GM21423 (cell line): Measurements from ENCODE around the gene RNF224.
A peak's percentile ranks its signal among the peaks of the same experiment; 100 is the strongest.
"Not testable (repeated sequence)": the region's sequence is repeated elsewhere in the genome, so short reads cannot be mapped to it uniquely, and the experiment has no call there.

Experiments
- ATAC-seq: cut with Tn5 transposase; IDR thresholded peaks from one replicate; pipeline ENCODE4 v1.9.1; 2021; ENCODE audit warnings: mild to moderate bottlenecking, moderate library complexity; ENCODE audit not compliant: unreplicated experiment

RNF224 gene

DNA sequence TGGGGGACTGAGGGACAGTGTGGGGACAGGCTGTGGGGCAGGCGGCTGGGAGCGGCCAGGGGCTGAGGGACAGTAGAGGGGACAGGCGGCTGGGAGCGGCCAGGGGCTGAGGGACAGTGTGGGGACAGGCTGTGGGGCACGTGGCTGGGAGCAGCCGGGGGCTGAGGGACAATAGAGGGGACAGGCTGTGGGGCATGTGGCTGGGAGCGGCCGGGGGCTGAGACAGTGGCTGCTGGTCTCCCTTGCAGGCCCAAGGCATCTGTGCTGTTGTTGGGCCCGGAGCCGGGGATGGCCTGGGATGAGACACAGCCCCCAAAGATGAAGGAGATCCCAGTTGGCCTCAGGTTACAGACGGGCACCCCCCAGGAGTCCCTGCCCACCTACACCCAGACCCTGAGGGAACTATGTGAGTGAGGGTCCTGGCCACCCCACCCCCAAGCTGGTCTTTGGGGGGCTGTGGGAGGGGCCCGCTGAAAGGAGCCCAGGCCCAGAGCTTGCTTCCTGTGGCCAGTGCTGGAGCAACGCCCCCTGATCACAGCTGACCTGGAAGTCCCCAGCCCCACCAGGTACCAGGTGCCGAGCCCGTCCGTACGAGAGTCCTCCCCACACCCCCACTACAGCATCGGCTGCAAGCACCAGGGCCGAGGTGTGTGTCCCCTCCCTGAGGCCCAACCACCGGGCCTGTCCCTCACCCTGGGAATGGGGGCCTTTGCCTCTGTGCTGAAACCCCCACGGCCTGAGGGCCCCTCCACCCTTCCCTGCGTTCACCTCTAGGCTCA is 24.4 kb downstream of the RNF224 start:
- no peak for ATAC-seq

DNA sequence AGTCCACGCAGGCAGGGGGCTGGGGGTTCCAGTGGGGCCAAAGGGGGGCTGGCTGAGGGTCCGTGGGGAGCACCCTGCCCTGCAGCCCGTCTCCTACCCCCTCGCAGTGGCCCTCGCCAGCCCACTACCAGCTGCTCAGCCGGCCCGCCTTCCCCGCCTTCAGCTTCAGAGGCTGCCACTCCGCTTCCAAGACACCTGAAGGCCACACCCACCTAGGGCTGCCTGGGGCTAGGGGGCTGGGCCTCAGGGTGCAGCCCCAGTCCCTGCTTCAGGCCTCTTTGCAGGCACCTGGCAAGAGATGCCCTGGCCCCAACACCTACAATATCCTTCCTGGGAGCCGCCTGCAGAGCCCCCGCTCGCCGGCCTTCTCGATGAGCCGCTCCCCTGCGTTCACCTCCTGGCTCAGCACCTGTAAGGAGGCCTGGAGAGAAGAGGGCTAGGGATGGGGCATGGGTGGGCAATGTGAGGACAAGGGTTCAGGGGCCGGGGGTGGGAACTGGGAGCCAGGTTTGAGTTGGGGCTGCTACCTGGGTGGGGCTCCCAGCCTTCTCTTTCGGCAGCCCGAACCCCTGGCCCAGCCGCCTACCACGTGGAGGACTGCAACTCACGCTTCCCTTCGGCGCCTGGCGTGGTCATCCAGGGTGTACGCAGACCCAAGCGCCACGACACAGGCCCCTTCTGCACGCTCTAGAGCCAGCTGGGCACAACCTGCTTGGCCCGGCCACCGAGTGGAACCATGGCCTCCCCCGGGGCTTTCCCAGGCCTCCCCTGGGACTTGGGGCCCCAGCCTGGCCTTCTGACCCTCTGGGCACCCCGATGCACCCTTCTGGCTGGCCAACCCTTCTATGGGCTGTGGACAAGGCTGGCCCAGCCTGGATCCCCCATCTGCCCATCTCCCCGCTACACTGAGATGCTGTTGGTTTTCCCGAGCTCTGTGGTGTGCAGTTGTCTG is 25.5 kb downstream of the RNF224 start:
- no peak for ATAC-seq

DNA sequence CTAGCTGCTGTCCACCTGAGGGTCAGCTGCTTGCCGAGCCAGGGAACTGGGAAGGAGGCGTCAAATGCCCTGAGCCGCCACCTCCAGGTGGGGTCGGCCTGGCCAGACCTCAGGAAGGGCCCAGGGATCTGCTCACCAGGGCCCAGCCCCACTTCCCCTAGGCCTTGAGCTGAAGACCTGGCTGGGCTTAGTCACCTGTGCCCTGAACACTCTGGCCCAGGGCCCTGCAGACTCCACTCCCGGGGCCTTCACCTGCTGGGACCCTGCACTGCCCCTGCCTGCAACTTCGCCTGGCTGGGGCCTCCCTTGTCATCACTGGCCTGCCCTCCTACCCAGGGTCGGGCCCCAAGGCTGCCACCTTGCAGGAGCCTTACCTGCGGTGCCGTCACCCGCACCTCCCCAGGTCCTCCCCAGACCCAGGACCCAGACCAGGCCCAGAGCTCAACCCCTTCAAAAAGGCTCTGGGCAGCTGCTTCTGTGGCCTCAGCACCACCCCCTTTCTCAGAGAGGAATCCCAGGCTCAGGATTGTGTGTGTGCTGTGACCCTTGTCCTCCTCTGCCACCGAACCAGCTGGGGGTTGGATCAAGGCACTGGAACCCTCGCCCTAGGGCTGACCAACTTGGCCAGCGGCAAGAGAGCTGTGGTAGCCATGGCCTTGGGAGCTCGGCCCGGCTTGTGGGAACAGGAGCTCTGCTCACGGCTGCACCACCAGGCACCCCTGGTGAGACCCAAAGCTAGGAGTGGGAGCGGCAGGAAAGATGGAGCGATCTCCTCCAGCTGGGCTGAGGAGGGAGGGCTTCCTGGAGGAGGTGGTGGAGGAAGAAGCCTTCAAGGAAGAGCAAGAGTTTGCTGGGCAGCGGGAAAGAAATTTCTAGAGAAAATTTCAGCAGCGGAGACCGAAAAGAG is 26.7 kb downstream of the RNF224 start:
- no peak for ATAC-seq

DNA sequence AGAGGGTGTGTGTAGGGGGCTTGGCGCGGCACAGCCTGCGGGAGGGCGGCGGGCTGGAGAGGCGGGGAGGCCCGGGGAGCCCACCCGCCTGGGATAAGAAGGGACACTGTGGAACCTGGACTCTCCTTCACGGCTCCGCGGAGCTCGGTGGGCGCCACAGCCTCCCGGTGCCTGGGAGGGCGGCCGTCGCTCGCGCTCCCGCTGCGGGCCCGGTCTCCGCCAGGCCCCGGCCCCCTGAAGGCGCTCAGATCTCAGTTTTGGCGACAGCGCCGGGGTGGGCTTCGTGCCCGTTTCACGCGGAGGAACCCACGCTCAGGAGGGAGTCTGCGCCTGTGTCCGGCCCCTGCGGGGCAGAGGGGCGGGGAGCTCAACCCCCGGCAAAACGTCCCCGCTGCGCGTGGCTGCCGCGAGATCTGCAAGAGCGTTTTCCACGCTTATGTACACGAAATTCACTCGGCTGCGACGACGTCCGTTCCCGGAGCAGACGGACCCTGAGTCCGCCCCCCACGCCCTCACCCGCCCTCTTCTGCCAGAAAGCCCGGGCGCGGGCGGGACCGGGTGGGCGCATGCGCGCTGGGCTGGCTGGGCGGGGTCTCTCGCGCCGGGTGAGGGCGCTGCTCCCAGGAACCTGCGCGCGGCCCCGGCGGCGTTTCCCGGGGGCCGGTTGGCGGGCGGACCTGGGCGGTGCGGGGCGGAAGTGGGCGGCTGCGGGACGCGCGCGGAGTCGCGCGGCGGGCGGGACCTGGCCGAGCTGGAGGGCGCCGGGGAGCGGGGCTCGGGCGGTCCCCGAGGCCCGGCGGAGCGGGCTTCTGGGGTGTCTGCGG is 27.5 kb downstream of the RNF224 start, which contains the start of gene NELFB:
TSS of gene NELFB (plus strand) at position 704 of the 824 bp plus-strand sequence.
- peak; percentile 76 for ATAC-seq

DNA sequence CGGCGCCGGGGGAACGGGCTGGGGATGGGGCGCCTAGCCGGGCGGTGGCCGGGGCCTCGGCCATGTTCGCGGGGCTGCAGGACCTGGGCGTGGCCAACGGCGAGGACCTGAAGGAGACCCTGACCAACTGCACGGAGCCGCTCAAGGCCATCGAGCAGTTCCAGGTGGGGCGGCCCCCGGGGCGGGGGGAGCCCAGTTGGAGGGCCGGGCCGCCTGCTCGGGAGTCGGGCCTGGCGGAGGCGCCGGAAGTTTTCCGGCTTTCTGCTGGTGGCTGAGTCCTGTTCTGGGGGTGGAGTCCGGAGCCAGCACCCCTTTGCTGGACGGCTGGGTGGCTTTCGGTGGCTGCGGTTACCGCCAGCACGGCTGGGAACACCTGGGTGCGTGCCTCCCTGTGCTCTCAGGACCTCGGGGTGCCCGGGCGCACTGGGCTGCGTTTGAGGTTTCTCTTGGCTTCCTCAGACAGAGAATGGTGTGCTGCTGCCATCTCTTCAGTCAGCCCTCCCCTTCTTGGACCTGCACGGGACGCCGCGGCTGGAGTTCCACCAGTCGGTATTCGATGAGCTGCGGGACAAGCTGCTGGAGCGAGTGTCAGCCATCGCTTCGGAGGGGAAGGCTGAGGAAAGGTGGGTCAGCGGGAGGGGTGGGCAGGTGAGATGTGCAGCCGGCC is 28.3 kb downstream of the RNF224 start:
- peak; percentile 18 for ATAC-seq

DNA sequence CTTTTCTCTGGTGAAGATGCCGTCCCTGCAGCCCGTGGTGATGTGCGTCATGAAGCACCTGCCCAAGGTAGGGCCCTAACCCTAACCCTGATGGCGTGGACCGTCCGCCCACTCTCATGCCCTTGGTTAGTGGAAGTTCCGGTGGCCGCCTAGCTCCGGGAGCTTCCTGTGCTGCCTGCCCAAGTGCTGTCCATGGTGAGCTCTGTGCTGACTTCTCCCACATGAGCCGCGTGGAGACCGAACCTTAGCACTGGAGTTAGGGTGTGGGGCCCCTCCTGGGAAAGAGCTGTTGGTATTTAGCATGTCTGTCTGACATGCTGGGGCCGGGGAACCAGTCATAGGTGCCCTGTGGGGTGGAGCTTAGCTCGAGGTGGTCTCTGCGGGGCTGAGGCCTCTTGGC is 29.1 kb downstream of the RNF224 start:
- no peak for ATAC-seq

DNA sequence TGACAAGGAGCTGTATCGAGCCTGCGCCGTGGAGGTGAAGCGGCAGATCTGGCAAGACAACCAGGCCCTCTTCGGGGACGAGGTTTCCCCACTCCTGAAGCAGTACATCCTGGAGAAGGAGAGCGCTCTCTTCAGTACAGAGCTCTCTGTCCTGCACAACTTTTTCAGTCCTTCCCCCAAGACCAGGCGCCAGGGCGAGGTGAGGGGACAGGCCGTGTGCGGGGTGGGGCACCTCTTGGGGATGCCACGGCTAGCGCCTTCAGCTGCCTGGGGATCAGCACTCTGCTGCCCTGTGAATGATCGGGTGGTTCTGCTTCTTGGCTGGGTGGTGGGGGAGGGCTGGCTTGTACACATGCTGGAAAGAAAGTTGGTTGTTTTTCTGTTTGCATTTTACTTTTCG is 29.6 kb downstream of the RNF224 start:
- no peak for ATAC-seq

DNA sequence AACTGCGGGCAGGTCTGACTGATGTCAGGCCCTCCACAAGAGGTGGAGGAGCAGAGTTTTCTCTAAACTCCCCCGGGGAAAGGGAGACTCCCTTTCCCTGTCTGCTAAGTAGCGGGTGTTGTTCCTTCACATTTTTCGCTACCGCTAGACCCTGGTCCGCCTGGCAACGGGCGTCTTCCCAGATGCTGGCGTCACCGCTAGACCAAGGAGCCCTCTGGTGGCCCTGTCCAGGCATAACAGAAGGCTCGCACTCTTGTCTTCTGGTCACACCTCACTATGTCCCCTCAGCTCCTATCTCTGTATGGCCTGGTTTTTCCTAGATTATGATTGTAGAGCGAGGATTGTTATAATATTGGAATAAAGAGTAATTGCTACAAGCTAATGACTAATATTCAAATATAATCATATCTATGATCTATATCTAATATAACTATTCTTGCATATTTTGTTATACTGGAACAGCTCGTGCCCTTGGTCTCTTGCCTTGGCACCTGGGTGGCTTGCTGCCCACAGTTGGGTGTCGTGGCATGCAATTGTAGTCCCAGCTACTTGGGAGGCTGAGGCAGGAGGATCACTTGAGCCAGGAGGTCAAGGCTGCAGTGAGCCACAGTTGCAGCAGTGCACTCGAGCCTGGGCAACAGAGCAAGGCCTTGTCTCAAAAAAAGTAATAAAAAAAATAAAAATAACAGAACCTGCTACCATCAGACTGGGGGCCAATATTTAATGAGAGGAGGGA is 35.0 kb downstream of the RNF224 start:
- not testable (repeated sequence) for ATAC-seq

DNA sequence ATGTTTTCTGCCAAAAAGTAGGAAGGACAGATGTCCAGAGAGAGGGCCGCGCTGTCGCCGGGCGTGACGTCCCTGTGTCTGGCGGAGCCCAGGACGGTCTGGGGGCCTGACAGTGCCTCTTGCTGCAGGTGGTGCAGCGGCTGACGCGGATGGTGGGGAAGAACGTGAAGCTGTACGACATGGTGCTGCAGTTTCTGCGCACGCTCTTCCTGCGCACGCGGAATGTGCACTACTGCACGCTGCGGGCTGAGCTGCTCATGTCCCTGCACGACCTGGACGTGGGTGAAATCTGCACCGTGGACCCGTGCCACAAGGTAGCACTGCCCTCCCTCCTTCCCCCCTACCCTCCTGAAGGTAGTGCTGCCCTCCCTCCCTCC is 35.6 kb downstream of the RNF224 start:
- ATAC-seq = no peak

DNA sequence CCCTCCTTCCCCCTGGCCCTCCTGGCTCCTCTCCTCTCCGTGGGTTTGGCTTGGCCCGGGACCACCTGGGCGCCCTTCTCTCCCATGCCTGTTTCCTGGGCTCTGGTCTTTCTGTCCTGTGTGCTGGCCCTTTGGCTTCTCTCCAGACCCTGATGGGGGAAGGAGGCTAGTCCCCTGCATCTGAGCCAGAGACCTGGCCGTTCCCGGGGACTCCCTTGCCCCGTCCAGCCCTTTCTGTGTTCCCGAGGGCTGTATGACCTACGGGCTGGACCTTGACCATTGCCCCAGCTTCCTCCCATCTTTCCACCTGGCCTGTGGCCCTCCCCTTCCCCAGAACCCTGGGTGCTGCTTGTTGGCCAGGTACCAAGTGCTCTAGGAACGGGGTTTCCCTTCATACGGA is 36.2 kb downstream of the RNF224 start:
- ATAC-seq = no peak

DNA sequence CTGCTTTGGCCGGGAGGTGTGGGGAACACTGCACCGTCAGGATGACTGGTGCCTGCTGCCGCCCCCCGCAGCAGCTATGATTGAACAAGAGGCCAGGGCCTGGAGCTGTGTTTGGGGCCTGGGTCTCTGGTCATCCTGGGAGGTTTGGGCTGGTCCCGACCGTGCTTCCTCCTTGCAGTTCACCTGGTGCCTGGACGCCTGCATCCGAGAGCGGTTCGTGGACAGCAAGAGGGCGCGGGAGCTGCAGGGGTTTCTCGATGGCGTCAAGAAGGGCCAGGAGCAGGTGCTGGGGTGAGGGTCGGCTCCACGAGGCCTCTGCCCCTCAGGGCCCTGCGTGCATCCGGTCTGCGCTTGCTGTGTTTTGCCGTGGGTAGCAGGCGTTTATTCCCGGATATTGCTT is 36.8 kb downstream of the RNF224 start:
- no peak for ATAC-seq

DNA sequence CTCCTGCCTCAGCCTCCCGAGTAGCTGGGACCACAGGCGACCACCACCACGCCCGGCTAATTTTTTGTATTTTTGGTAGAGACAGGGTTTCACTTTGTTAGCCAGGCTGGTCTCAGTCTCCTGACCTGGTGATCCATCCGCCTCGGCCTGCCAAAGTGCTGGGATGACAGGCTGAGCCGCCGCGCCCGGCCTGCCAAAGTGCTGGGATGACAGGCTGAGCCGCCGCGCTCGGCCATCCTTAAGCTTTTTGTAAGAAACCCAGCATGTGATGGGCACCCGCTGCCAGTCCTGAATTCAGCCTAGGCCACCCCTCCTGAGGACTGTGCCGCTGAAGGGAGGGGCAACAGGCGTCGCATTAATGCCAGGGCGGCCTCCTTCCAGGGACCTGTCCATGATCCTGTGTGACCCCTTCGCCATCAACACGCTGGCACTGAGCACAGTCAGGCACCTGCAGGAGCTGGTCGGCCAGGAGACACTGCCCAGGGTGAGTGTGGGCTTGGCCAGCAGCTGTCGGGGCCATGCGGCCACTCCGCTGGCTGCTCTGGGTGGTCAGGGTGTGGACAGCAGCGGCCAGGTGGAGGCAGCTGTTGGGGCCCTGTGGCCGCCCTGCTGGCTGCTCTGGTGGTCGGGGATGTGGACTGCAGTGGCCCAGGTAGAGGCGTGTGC is 38.3 kb downstream of the RNF224 start:
- ATAC-seq = no peak

DNA sequence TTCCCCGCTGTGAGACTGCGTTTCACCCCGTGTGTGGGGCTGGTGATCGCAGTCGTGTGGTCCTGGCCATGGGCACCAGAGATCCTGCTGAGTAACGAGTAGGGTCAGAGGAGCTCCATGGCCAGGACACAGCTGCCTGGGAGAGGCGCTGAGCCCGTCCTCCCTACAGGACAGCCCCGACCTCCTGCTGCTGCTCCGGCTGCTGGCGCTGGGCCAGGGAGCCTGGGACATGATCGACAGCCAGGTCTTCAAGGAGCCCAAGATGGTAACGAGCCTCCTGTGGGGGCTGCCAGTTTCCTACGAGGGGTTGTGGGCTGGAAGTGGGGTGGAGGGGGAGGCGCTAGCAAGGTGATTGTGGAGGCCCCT is 38.8 kb downstream of the RNF224 start:
- ATAC-seq = no peak

DNA sequence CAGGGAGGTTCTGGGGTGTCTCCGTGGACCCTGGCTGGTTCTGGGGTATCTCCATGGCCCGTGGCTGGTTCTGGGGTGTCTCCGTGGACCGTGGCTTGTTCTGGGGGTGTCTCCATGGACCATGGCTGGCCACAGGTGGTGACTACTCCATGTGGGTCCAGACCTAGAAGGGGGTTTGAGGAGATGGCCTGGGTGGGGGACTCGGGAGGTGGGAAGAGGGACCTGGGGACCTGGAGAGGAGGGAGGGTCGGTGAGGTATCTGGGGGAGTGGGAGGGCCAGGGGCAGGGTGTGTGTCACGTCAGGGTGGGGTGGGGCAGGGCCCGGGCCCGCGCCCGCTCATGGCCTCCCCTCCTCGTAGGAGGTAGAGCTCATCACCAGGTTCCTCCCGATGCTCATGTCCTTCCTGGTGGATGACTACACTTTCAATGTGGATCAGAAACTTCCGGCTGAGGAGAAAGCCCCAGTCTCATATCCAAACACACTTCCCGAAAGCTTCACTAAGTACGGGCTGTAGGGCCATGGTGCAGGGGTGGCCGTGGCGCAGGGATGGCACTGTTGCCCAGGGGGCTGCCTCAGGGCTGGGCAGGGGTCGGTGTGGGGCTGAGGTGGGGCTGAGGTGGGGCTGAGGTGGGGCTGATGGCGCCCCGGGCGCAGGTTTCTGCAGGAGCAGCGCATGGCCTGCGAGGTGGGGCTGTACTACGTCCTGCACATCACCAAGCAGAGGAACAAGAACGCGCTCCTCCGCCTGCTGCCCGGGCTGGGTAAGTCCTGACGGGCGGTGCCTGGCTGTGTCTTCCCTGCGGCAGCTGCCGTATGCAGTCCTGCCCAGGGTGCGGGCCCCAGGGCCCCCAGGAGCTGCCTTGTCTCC is 39.5 kb downstream of the RNF224 start:
- ATAC-seq = no peak

DNA sequence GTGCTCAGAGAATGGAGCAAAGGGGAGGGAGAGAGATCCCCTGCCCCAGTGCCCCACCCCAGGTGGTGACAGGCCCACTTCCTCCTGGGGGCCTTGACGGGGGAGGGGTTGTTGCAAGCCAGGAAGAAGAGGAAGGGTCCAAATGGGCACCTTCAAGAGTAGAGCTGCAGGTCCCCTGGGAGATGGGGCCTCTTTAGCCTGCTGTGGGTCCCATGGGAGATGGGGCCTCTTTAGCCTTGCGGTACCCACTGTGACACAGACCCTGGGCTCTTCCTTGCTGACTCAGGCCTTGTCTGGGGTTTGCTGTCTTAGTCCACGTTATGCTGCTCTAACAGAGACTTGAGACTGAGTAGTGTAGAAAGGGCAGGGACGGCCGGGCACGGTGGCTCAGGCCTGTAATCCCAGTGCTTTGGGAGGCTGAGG is 40.6 kb downstream of the RNF224 start:
- no peak for ATAC-seq

DNA sequence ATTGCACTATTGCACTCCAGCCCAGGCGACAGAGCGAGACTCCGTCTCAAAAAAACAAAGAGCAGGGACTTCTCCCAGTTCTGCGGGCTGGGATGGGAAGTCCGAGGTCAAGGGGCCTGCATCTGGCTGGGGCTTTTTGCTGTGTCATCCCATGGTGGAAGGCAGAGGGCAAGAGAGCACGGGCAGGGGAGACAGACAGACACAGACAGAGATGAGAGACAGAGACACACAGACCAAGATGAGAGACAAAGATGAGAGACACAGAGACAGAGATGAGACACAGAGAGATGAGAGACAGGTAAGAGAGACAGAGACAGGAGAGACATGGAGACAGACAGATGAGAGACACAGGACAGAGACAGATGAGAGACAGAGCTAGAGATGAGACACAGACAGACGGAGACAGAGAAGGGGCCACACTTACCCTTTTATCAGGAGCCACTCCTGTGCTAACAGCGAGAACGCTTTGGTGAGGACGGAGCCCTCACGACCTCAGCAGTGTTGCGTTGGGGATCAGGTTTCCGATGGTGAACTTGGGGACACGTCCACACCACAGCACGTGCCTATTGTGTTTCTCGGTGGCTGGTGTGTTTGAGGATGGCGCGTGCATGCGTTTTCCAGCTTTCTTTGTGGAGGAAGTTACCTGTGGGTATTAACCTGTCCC is 41.4 kb downstream of the RNF224 start:
- ATAC-seq = no peak

DNA sequence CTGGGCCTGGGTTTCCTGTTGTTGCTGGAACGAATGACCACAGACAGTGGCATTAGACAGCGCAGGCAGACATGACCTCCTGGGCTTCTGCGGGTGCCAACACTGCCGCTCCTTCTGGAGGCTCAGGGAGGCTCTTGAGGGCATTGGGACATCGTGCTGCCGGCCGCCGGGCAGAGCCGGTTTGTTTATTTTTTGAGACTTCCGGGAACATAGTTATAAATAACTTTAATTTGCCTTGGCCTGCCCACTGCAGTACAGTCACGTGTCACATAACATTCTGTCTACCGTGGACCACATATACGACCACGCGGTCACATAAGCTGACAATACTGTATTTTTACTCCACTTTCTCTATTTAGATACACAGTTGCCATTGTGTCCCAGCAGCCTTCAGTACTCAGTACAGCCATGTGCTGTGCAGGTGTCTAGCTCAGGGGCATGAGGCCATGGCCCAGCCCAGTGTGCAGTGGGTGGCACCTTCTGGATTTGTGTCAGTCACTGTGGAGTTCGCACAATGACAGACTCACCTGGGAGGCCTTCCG is 42.0 kb downstream of the RNF224 start:
- ATAC-seq = no peak
